Gastroesophageal sphincter (tissue), 3 donors: Measurements from ENCODE around the gene VRK3.

Experiments
- CTCF ChIP-seq, 4 experiments: fragments of 200-600 bp in 2 of 4; fragments of 450-650 bp in 2 of 4; sonication (generic) in 1 of 4; IDR thresholded peaks; one replicate each; pipeline ENCODE4 v1.5.1; 2017 to 2019; ENCODE audit warnings: antibody characterized with exemption in 4 of 4, mild to moderate bottlenecking in 2 of 4, moderate library complexity in 2 of 4
- POLR2A ChIP-seq, 2 donors: fragments of 450-650 bp; IDR thresholded peaks; one replicate each; pipeline ENCODE4 v1.6.1; 2017; ENCODE audit warnings: antibody characterized with exemption in 2 of 2, mild to moderate bottlenecking in 2 of 2, moderate library complexity in 1 of 2

- no peak for TF ChIP-seq CTCF (IDR thresholded peaks at IDR 0.05)
- no peak for TF ChIP-seq POLR2A (IDR thresholded peaks at IDR 0.05)
These were observed 18.0 kb downstream of the VRK3 start for GRCh38 chr19:50007170-50007569.
